GM12873 (cell line): ENCODE data around the gene ZFYVE26.

Source experiments
- TF ChIP-seq, protein P1 (sequence below): IDR thresholded peaks from 2 replicates; pipeline ENCODE4 v1.5.1; 2012; ENCODE audit warnings: low read depth, mild to moderate bottlenecking, moderate library complexity, low read length, control low read depth; ENCODE audit not compliant: insufficient read depth; ENCODE audit errors: missing control alignments

ZFYVE26 gene

DNA sequence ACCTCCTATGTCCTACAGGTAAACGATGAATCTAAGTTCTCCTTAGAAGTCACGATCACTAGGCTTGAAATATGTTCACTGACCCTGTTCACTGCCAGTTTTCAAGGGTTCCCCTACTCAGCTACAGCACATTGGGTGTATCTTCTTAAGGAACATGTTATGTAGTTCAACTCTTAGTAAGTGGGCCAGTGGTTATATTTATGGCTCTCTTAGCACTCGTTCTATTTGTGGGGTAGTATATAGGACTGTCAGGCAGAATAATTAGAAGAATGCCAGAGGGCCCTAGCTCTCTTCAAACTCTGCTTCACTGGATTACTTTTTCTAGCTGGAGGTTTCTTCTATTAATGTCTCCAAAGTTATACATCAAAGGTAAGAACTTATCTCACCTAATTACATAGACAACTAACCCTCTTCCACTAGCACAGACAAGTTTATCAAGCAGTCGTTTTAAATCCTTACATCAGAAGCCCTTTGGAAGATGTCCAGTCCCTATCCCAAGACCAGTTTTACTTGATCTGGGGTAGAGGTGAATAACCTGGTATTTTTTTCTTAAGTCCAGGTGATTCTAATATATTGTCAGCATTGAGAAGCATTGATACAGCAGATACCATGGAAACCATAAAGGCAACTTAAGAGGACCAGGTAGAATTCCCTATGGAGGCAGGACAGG, 39.6 kb downstream of the ZFYVE26 start:
- TF ChIP-seq, protein P1, sequence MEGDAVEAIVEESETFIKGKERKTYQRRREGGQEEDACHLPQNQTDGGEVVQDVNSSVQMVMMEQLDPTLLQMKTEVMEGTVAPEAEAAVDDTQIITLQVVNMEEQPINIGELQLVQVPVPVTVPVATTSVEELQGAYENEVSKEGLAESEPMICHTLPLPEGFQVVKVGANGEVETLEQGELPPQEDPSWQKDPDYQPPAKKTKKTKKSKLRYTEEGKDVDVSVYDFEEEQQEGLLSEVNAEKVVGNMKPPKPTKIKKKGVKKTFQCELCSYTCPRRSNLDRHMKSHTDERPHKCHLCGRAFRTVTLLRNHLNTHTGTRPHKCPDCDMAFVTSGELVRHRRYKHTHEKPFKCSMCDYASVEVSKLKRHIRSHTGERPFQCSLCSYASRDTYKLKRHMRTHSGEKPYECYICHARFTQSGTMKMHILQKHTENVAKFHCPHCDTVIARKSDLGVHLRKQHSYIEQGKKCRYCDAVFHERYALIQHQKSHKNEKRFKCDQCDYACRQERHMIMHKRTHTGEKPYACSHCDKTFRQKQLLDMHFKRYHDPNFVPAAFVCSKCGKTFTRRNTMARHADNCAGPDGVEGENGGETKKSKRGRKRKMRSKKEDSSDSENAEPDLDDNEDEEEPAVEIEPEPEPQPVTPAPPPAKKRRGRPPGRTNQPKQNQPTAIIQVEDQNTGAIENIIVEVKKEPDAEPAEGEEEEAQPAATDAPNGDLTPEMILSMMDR = no peak

GRCh38 chr14:67773844-67774377, 42.5 kb downstream of the ZFYVE26 start:
- TF ChIP-seq, protein P1 = no peak

DNA sequence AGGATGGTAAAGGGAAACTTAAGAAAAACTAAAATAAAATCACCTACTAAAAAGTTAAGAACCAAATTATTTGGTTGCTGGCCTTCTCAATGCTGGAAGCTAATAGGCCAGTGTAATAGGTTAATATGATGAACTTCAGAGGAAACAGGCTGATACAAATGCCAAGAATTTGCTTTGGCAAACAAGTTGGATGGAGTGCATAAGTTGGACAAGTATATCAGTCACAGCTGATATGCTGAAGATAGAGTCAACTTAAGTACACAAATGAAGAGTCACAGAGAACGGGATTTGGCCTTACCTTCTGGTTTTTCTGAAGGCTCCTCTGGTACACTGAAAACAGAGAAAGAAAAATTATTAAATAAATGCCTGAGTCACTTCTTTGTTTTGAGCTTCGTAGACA, 48.2 kb downstream of the ZFYVE26 start:
- TF ChIP-seq, protein P1 = no peak

DNA sequence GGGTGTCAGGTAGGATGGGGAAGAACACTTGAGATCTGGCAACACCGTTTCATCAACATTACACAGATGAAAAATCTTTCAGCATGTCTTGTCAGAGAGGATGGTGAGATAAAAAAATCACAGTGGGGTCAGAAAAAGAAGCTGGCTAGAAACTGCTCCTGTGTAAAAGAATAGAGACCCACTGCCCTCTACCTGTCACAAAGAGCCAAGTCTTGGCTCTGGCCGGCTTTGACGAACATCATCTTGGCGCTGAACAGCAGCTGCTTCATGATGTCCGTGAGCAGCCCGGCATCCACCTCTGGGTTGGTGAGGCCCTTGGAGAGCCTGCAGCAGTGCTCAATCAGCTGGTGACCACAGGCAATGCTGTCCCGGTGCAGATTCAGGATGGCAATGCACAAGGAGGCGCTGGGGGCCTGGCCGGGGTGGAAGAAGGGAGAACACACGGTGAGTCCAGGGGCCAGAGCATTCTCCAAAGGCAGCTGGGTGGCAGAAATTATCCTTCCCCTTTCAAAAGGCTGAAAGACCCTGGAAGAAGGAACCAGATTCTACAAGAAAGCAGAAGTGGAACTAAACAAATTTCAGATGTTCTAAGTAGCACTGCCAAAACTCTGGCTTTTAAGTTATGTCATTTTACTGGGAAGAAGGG, 50.2 kb downstream of the ZFYVE26 start:
- TF ChIP-seq, protein P1 = no peak

DNA sequence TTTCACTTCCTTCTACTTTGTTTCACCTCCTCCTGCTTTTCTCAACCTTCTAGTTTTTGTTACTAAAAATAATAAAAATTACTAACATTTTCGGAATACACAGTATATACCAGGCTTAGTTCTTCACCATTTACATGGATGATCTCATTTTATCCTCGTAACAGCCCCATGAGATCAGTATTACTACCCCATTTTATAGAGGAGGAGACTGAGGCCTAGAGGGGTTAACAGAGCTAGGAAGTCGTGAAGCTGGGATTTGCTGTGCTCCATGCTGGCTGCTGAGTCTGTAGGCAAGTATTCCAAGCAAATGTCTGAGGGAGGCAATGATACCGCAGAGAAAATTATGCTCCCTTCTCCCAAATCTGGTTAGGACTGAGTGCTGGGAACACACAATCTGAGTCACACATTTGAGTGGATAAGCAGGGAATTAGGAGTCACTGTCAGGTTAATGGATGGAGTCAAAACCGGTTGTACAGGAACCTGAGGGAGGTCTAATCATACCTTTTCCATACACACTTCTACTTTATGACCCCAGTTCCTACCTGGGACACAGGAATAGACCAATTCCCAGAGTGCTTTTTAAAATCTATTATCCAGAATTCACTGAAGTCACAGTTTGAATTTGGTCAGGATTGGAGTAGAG, 51.1 kb downstream of the ZFYVE26 start:
- TF ChIP-seq, protein P1 = no peak

GRCh38 chr14:67764496-67764895, 51.9 kb downstream of the ZFYVE26 start:
- TF ChIP-seq, protein P1 = no peak

- TF ChIP-seq, protein P1 = no peak
These were observed 53.1 kb downstream of the ZFYVE26 start for GRCh38 chr14:67763158-67763822.
